WERI-Rb-1 (cell line): Measurements from ENCODE around the gene VCX3A.
"Not testable (repeated sequence)": the region's sequence is repeated elsewhere in the genome, so short reads cannot be mapped to it uniquely, and the experiment has no call there.

Experiments used
- DNase-seq: peaks from one replicate; pipeline ENCODE4 v3.0.0-alpha.2; 2020
- H3K27ac ChIP-seq: fragments of 250-450 bp; sonication (Bioruptor Pico); 2 replicates; pipeline ENCODE4 v1.5.1; 2020; ENCODE audit warnings: mild to moderate bottlenecking, moderate library complexity
- H3K27me3 ChIP-seq: fragments of 250-450 bp; sonication (Bioruptor Pico); 2 replicates; pipeline ENCODE4 v1.5.1; 2021; ENCODE audit warnings: mild to moderate bottlenecking, low read depth, moderate library complexity; ENCODE audit not compliant: insufficient read depth, severe bottlenecking
- H3K36me3 ChIP-seq: fragments of 250-450 bp; sonication (Bioruptor Pico); 2 replicates; pipeline ENCODE4 v1.5.1; 2020; ENCODE audit warnings: mild to moderate bottlenecking, moderate library complexity
- H3K4me3 ChIP-seq: 2 replicates; pipeline ENCODE4 v1.5.1; 2011; ENCODE audit warnings: low read depth, mild to moderate bottlenecking, control low read depth, low read length
- H3K9me3 ChIP-seq: fragments of 250-450 bp; sonication (Bioruptor Pico); 2 replicates; pipeline ENCODE4 v1.5.1; 2021; ENCODE audit warnings: mild to moderate bottlenecking, moderate library complexity; ENCODE audit not compliant: severe bottlenecking
- CTCF ChIP-seq: IDR thresholded peaks from 2 replicates; pipeline ENCODE4 v1.5.1; 2011; ENCODE audit warnings: low read depth, mild to moderate bottlenecking, control low read depth, inconsistent platforms, low read length

VCX3A gene

GRCh38 chrX:6535018-6535417 lies at the start of gene VCX3A:
Gene VCX3A (minus strand): TSS chrX:6535118. CDS start chrX:6534497, 621 bp downstream.
- not testable (repeated sequence) for DNase-seq, H3K36me3 ChIP-seq, H3K9me3 ChIP-seq, H3K27me3 ChIP-seq, H3K27ac ChIP-seq, H3K4me3 ChIP-seq

- no peak overlapping the region for H3K27ac ChIP-seq
- H3K36me3 ChIP-seq = no peaks in the 10 kb centered on the region
- H3K27me3 ChIP-seq = no peaks in the 10 kb centered on the region
- no peaks in the 10 kb centered on the region for H3K9me3 ChIP-seq
- TF ChIP-seq CTCF = peak; percentile 52
- no peak for DNase-seq
- H3K4me3 ChIP-seq = no peak overlapping the region
Observed at GRCh38 chrX:6574762-6575161, 39.8 kb upstream of the VCX3A start.

- H3K9me3 ChIP-seq = no peaks in the 10 kb centered on the region
- DNase-seq = no peak
- H3K27ac ChIP-seq = no peak overlapping the region
- H3K4me3 ChIP-seq = no peak overlapping the region
- no peaks in the 10 kb centered on the region for H3K27me3 ChIP-seq
- no peaks in the 10 kb centered on the region for H3K36me3 ChIP-seq
- TF ChIP-seq CTCF = no peak
Observed at GRCh38 chrX:6568031-6568430, 33.1 kb upstream of the VCX3A start.

- Histone ChIP-seq H3K27me3 (no peaks in the 10 kb centered on the region), H3K9me3 (no peaks in the 10 kb centered on the region), H3K4me3 (no peak overlapping the region), H3K27ac (no peak overlapping the region), H3K36me3 (no peaks in the 10 kb centered on the region)
- TF ChIP-seq CTCF = no peak
- DNase-seq = no peak
Observed at GRCh38 chrX:6558979-6559378, 24.1 kb upstream of the VCX3A start.

GRCh38 chrX:6557690-6558089 lies 22.8 kb upstream of the VCX3A start:
- Histone ChIP-seq H3K36me3 (no peaks in the 10 kb centered on the region), H3K9me3 (no peaks in the 10 kb centered on the region), H3K27me3 (no peaks in the 10 kb centered on the region), H3K27ac (no peak overlapping the region), H3K4me3 (no peak overlapping the region)
- no peak for TF ChIP-seq CTCF
- no peak for DNase-seq

- Histone ChIP-seq H3K4me3 (no peak overlapping the region), H3K27ac (no peak overlapping the region), H3K36me3 (no peaks in the 10 kb centered on the region), H3K9me3 (peaks cover 6% of the 10 kb centered on the region), H3K27me3 (no peaks in the 10 kb centered on the region)
- DNase-seq = no peak
- no peak for TF ChIP-seq CTCF
Observed at GRCh38 chrX:6550999-6551398, 16.1 kb upstream of the VCX3A start.
